Measurements from ENCODE around the gene EID2B.

Gene EID2B

DNA sequence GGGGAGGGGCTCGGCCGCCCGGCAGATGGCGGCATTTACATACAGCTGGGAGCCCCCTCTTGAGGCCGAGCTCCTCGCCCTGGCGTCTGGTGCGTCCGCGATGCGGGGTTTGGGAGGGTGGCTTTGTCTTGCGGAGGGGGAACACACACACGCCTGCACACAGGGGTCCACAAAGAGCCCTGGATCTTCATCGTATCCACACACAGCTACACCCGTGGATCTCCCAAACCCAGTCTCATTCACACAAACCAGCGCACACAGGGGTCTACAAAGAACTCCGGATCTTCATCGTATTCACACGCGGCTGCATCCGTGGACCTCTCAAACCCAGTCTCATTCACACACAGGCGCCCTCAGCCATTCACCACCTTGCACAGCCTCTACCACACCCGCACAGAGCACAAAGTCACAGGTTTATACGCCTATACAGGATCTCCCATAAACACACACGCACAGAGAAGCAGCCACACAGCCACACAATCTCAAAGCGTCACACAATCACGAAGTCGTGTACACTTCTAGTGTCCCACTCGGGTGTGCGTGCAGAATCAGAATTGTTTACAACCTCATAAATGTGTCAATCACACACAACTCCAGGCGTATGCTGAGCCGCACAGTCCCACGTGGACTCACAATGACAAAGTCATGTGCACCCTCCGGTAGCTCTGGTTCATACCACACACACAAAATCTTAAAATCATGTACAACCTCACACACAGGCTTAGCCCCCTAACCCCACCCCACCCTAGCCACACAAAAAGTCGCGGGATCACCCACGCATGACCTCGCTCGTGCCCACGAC, 34.5 kb downstream of the EID2B start:
- DNase-seq = peak; percentile 40

DNA sequence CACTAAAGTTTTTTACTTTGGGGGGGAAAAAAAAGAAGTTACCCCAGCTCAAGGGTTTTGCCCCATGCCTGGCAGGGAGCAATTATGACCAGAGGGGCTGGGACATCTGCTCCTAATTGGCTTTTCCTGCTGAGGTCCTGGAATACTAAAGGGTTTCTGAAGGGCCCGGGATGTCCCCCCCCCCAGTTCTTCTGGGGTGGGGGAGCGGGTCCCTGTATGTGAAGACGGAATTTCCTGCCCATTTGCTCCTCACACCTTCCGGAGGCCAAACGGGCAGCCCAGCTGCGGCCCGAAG, 35.0 kb downstream of the EID2B start:
- DNase-seq = no peak

DNA sequence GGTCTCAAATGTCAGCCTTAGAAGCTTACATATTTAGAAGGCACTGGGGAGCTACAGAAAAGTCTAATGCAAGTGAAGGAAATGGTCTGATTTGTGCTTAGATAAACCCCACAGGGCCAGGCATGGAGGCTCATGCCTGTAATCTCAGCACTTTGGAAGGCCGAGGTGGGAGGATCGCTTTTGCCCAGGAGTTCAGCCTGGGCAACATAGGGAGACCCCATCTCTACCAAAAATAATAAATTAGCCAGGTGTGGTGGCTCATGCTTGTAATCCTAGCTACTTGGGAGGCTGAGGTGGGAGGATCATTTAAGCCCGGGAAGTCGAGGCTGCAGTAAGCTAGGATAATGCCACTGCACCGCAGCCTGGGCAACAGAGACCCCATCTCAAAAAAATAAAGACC, 36.6 kb downstream of the EID2B start:
- DNase-seq = no peak

DNA sequence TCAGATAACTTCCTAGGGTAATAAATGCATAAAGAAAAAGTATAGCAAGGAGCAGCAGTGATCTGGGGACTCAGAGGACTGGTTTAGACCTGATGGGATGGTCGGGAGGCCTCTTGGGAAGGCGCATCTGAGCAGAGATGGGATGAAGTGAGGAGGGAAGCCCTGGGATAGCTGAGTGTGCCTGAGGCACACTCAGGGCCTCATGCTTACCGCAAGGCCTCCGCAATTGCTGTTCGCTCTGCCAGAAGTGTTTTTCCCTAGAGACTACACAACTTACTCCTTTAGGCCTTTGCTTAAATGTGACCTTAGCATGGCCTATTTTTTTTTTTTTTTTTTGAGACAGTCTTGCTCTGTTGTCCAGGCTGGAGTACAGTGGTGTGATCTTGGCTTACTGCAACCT, 38.0 kb downstream of the EID2B start:
- no peak for DNase-seq

DNA sequence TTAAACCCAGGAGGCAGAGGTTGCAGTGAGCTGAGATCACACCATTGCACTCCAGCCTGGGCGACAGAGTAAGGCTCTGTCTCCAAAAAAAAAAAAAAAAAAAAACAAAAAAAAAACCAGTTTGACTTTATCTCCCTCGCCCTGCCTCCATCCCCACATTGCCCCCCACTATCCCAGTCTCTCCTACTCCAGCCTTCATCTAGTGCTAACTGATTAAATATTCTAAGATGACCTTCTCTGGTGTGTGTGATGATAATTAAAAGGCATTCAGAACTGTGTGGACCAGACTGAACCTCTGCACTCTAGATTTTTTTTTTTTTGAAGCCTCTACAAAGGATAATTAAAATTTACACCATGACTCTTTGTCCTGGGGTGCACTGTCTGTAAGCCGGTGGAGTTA, 39.9 kb downstream of the EID2B start:
- no peak for DNase-seq

DNA sequence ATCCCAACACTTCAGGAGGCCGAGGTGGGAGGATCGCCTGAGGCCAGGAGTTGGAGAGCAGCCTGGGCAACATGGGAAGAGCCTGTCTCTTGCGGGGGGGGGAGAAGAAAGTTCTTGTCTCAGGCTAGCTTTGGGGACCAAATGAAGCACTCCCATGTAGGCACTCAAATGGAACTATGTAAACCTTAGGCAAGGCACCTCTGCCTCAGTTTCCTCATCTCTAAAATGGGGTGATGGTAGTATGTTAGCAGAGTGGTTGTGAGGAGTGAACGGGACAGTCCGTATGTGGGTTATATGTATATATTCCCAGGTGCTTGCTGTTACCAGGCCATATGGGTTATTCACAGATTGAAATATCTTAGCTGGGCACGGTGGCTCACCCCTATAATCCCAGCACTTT, 40.4 kb downstream of the EID2B start:
- no peak for DNase-seq

DNA sequence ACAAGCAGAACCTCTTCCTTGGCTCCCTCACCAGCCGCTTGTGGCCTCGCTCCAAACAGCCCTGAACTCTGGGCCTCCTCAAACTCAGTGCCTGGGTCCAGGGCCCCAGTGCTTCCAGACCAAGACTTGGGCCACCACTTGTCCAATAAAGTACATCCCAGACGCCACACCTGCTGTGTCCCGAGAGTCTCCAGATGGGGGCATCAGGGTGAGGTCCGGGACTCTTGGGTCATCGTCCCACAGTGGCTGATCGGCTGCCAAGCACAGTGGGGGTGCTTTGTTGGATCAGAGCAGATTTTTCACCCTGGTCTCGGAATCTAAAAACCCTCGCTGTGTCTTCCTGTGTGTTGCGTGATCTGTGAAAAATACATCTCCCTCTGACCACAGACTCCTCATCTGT, 42.9 kb downstream of the EID2B start:
- DNase-seq = no peak

DNA sequence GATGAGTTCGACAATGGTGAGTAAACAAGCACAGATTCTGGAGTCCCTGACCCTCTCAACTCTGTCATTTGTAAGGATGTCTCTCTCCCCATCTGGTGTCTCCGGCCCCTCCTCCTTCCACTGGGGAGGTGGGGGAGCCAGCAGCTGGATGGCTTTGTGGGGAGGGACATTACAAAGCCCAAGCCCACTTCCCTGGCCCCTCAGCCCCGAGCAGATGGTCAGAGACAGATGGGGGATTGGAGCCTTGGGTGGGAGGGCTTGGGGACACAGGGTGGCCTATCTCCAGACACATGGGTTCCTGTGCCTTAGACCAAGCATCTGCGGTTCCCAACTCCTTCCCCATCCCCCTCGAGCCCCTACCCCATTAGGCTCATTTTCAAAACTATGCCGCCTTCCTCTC, 49.5 kb downstream of the EID2B start:
- no peak for DNase-seq

DNA sequence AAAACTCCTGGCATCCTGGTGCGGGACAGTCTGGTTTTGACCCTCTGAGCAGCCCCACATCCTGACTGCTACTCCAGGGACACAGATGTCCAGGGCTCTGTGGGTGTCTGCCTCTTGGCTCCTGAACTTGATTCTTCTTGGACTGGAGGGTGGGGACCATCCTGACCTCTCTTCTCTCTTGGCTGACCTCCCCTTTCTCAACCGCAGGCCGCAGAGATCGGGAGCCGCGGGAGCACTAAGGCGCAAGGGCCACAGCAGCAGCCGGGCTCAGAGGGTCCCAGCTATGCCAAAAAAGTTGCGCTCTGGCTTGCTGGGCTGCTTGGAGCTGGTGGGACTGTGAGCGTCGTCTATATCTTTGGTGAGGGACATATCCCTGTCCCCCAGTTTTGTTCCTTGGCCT, 51.0 kb downstream of the EID2B start:
- DNase-seq = no peak

DNA sequence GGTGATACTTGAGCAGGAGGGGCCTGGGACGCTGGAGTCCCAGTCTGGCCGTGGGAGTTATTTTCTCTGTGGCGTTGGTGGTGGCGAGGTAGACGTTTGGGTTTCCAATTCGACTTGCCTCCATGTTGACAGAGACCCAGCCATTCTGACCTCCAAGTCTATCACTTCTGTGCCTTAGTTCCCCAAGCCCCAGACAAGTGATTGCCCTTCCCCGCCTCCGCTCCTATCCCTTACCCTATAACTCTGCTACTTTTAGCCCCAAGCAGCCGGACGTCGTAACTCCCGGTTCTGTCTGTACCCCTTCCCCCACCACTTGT, 51.5 kb downstream of the EID2B start:
- no peak for DNase-seq

Measured in stimulated activated CD4-positive, alpha-beta T cell treated with anti-CD3 and anti-CD28 coated beads, Interleukin-15, amount 100 ng/mL, for 24 hours (primary cell).